ENCODE data around the gene DUSP14.

The DUSP14 gene

GRCh38 chr17:37520174-37520573 is 30.5 kb downstream of the DUSP14 start:
- DNase-seq (ENCODE audit: extremely low read depth, low read depth) = no peak
- TF ChIP-seq CTCF (IDR thresholded peaks at IDR 0.05; ENCODE audit: low read depth, low read length, missing control alignments) = no peak
- H3K4me3 ChIP-seq (replicated peaks; ENCODE audit: low read depth, low read length) = no peak overlapping the region

- no peak for TF ChIP-seq CTCF (IDR thresholded peaks at IDR 0.05; ENCODE audit: low read depth, low read length, missing control alignments)
- no peak for DNase-seq (ENCODE audit: extremely low read depth, low read depth)
- H3K4me3 ChIP-seq (replicated peaks; ENCODE audit: low read depth, low read length) = no peak overlapping the region
Measured at GRCh38 chr17:37521821-37522220, 32.1 kb downstream of the DUSP14 start.

- H3K4me3 ChIP-seq (replicated peaks; ENCODE audit: low read depth, low read length) = no peak overlapping the region
- no peak for TF ChIP-seq CTCF (IDR thresholded peaks at IDR 0.05; ENCODE audit: low read depth, low read length, missing control alignments)
- no peak for DNase-seq (ENCODE audit: extremely low read depth, low read depth)
Measured at GRCh38 chr17:37523715-37524219, 34.1 kb downstream of the DUSP14 start.

DNA sequence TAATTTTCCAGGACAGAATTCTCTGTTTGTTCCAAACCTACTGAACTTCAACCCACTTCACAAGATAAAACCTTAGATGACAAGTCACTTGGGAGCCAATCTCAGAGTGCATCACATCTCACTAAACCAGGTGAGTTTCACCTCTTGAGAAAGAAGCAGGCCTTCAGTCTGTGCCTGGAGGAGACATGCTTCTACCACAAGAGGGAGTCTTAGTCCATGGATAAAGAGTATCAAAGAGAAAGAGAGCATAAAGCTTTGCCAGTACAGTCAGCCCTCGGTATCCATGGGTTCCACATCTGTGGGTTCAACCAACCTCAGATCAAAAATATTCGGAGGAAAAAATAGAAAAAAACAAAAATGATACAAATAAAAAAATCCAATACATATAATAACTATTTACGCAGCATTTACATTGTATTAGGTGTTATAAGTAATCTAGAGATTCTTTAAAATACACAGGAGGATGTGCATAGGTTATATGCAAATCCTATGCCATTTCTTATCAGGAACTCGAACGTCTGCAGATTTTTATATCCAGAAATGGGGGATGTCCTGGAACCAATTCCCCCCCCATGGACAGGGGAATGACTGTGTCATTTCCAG is 37.7 kb downstream of the DUSP14 start:
- peak; percentile 84 for TF ChIP-seq CTCF (IDR thresholded peaks at IDR 0.05; ENCODE audit: low read depth, low read length, missing control alignments)
- H3K4me3 ChIP-seq (replicated peaks; ENCODE audit: low read depth, low read length) = no peak overlapping the region
- DNase-seq (ENCODE audit: extremely low read depth, low read depth) = no peak

DNA sequence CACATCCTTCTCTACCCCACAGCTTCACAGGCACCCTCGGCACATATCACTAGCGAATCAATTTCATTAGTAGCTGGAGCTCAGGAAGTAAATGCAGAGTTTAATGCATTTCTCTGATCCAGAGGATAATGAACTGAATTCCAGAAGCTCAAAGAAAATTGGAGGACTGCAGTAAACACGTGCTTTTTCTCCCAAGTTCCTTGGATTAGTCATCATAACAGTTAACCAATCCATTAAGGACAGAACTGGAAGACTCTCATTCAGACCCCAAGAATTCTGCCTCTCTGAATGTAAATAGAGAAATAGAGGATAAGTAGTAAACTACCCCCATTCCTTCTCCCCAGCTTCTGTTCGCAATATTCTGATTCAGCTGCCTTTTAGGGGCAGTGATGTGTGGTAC is 40.7 kb downstream of the DUSP14 start:
- no peak overlapping the region for H3K4me3 ChIP-seq (replicated peaks; ENCODE audit: low read depth, low read length)
- DNase-seq (ENCODE audit: extremely low read depth, low read depth) = no peak
- no peak for TF ChIP-seq CTCF (IDR thresholded peaks at IDR 0.05; ENCODE audit: low read depth, low read length, missing control alignments)

DNA sequence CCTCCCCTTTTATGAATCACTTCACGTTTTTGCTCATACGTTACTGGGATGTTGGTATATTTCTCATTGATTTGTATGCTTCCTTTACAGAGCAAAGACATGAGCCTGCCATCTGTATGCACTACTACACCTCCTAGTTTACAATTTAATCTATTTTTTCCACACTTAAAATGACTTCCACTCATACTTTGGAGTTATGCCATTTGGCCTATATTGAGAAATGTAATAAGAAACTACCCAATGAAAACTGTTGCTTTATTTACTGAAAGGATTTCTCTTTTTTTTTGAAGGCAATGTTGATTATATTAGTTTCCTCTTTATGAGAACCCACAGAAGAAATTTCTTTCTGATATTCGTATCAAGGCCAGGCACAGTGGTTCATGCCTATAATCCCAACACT is 43.1 kb downstream of the DUSP14 start:
- no peak overlapping the region for H3K4me3 ChIP-seq (replicated peaks; ENCODE audit: low read depth, low read length)
- no peak for TF ChIP-seq CTCF (IDR thresholded peaks at IDR 0.05; ENCODE audit: low read depth, low read length, missing control alignments)
- no peak for DNase-seq (ENCODE audit: extremely low read depth, low read depth)

DNA sequence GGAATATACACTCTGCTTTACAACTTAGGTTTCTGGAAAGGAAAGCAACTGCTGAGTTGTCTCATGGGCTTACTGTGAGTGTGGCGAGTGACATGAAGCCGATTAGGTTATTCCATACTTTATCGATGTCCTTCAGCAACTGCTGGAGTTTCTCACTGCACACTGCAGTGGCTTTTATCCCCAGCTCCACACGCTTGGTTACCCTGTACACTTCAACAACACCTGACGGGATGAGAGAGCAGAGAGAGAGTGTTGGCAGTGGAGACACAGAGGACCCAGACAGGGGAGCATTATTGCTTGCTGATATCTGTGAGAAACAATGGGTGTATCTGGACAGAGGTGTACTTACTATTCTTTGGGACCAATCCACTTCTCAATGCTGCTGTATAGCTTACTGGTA is 46.2 kb downstream of the DUSP14 start:
- no peak for TF ChIP-seq CTCF (IDR thresholded peaks at IDR 0.05; ENCODE audit: low read depth, low read length, missing control alignments)
- no peak overlapping the region for H3K4me3 ChIP-seq (replicated peaks; ENCODE audit: low read depth, low read length)
- no peak for DNase-seq (ENCODE audit: extremely low read depth, low read depth)

Measured in HFF-Myc (cell line).